Measurements from ENCODE around the gene APBB2. TPM values are rescaled to one million over a fixed set of nuclear protein-coding genes. Genes with fewer than 3 reads are reported as not detected.

Gene APBB2
- total and polyA plus RNA-seq, 2 donors (not counting 1 experiment from before 2014, with no cell fraction given) = 4.4 to 15.8 TPM

DNA sequence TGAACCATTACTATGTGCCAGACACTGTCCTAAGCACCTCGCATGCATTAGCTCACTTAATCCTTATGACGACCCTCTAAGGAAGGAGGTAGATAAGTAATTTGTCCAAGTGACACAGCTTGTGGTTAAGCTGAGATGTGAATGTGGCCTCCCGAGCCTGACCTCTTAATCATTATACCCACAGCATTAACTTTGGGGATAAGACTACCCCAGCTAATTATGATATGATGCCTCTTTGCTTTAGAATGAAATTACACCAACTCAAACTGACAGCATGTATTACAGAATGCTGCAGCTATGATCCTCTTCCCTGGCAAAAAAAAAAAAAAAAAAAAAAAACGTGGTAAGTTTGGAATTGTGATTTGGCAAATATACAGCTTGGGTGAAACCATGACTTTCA is 53.5 kb downstream of the APBB2 start:
- Histone ChIP-seq H3K4me3 (ENCODE audit: control extremely low read depth in 1 of 5, extremely low read depth in 1 of 5, insufficient read depth in 1 of 5, low read depth in 2 of 5, low read length in 4 of 5) (no peak overlapping the region), H3K79me2 (ENCODE audit: control insufficient read depth, insufficient read depth, low read length) (no peaks in the 10 kb centered on the region), H3K9me3 (ENCODE audit: control extremely low read depth in 1 of 3, control insufficient read depth in 2 of 3, insufficient read depth in 1 of 3, low read length in 2 of 3) (no peaks in the 10 kb centered on the region), H2AFZ (ENCODE audit: insufficient read depth, low read depth, low read length, poor library complexity, severe bottlenecking) (no peak overlapping the region), H3K9ac (ENCODE audit: low read length) (no peak overlapping the region), H3K4me2 (replicated peaks; ENCODE audit: low read depth, low read length, poor library complexity, severe bottlenecking) (no peak overlapping the region), H3K27me3 (replicated peaks in 1 of 4; ENCODE audit: control extremely low read depth in 1 of 4, control insufficient read depth in 3 of 4, insufficient read depth in 4 of 4, low read length in 3 of 4) (no peaks in the 10 kb centered on the region), H3K36me3 (replicated peaks in 1 of 2; ENCODE audit: control extremely low read depth in 1 of 2, control insufficient read depth in 1 of 2, extremely low read depth in 1 of 2, insufficient read depth in 2 of 2, low read length in 1 of 2) (no peaks in the 10 kb centered on the region), H3K4me1 (ENCODE audit: control insufficient read depth in 2 of 2, insufficient read depth in 2 of 2, low read length in 2 of 2) (no peaks in the 10 kb centered on the region), H3K27ac (ENCODE audit: low read length in 2 of 2) (no peak overlapping the region), H4K20me1 (ENCODE audit: control insufficient read depth, insufficient read depth, low read length, poor library complexity, severe bottlenecking) (no peaks in the 10 kb centered on the region)
- no peak for ATAC-seq (ENCODE audit: low read depth)
- no CpG with 5 or more reads among the region's 4 CpGs for WGBS (ENCODE audit: insufficient coverage)
- TF ChIP-seq, protein P1, sequence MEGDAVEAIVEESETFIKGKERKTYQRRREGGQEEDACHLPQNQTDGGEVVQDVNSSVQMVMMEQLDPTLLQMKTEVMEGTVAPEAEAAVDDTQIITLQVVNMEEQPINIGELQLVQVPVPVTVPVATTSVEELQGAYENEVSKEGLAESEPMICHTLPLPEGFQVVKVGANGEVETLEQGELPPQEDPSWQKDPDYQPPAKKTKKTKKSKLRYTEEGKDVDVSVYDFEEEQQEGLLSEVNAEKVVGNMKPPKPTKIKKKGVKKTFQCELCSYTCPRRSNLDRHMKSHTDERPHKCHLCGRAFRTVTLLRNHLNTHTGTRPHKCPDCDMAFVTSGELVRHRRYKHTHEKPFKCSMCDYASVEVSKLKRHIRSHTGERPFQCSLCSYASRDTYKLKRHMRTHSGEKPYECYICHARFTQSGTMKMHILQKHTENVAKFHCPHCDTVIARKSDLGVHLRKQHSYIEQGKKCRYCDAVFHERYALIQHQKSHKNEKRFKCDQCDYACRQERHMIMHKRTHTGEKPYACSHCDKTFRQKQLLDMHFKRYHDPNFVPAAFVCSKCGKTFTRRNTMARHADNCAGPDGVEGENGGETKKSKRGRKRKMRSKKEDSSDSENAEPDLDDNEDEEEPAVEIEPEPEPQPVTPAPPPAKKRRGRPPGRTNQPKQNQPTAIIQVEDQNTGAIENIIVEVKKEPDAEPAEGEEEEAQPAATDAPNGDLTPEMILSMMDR (IDR thresholded peaks at IDR 0.05) = no peak
- no peak for TF ChIP-seq EZH2 (IDR thresholded peaks at IDR 0.05; ENCODE audit: borderline replicate concordance, insufficient read depth, low read depth, low read length, poor library complexity, severe bottlenecking)
- H3K27me3 Mint-ChIP-seq = peaks cover 8% of the 10 kb centered on the region
- DNase-seq = no peak
- no peak overlapping the region for H3K4me3 Mint-ChIP-seq
- ChIA-PET POLR2A (no interaction called here), CTCF (no interaction called here)
- H3K9me3 Mint-ChIP-seq (ENCODE audit: insufficient read depth) = no peaks in the 10 kb centered on the region
- intact Hi-C loops (cut with micrococcal nuclease) = no loop called here
- H3K27ac Mint-ChIP-seq = no peak overlapping the region
- H3K4me1 Mint-ChIP-seq = no peaks in the 10 kb centered on the region

DNA sequence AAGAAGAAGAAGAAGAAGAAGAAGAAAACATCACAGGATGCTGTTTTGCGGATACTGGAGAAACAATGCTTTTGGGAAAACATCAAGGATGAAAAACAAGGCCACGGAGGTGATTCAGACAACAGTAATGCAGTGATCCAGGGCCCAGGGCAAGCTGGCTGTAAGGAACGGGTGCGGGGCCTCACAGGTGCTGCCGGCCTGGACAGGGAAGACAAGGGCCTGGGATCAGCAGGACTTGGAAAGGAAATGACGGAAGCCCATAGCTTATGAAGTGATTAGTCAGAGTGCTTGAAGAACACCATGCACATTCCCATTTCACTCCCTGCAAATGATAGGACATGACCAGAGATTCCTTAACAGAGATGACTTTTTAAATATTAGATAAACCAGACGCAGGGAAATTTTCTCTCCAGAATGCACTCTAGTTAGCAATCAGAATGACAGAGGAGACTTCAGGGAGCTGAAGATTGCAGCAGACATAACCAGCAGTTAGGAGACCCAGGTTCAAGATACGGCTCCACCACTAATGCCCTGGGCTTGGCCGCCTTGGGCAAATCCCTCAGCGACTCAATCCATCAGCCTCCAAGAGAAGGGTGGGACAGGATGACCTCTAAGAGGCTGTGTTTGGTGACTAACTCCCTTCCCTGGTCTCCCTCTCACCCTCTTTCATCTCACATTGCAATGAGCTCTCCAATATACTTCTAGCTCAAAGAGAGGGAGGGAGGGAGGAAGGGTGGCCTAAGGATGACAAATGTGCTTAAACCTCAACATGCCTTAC is 54.1 kb downstream of the APBB2 start:
- CTCF ChIA-PET = no interaction called here
- no peak overlapping the region for H3K4me3 Mint-ChIP-seq
- no peaks in the 10 kb centered on the region for H3K27me3 ChIP-seq (replicated peaks in 1 of 4; ENCODE audit: control extremely low read depth in 1 of 4, control insufficient read depth in 3 of 4, insufficient read depth in 4 of 4, low read length in 3 of 4)

More for the DNA sequence above, 54.1 kb downstream of the APBB2 start:
- Histone ChIP-seq H3K9ac (ENCODE audit: low read length) (no peak overlapping the region), H3K4me1 (ENCODE audit: control insufficient read depth in 2 of 2, insufficient read depth in 2 of 2, low read length in 2 of 2) (no peaks in the 10 kb centered on the region), H3K27ac (ENCODE audit: low read length in 2 of 2) (no peak overlapping the region), H4K20me1 (ENCODE audit: control insufficient read depth, insufficient read depth, low read length, poor library complexity, severe bottlenecking) (no peaks in the 10 kb centered on the region), H3K79me2 (ENCODE audit: control insufficient read depth, insufficient read depth, low read length) (no peaks in the 10 kb centered on the region), H2AFZ (ENCODE audit: insufficient read depth, low read depth, low read length, poor library complexity, severe bottlenecking) (no peak overlapping the region), H3K9me3 (ENCODE audit: control extremely low read depth in 1 of 3, control insufficient read depth in 2 of 3, insufficient read depth in 1 of 3, low read length in 2 of 3) (no peaks in the 10 kb centered on the region), H3K4me2 (replicated peaks; ENCODE audit: low read depth, low read length, poor library complexity, severe bottlenecking) (no peak overlapping the region), H3K36me3 (replicated peaks in 1 of 2; ENCODE audit: control extremely low read depth in 1 of 2, control insufficient read depth in 1 of 2, extremely low read depth in 1 of 2, insufficient read depth in 2 of 2, low read length in 1 of 2) (no peaks in the 10 kb centered on the region), H3K4me3 (ENCODE audit: control extremely low read depth in 1 of 5, extremely low read depth in 1 of 5, insufficient read depth in 1 of 5, low read depth in 2 of 5, low read length in 4 of 5) (no peak overlapping the region)
- 94% methylated on average over 5 of the region's 10 CpGs for WGBS (ENCODE audit: insufficient coverage)
- POLR2A ChIA-PET = no interaction called here
- Mint-ChIP-seq H3K27ac (no peak overlapping the region), H3K27me3 (peaks cover 4% of the 10 kb centered on the region), H3K9me3 (ENCODE audit: insufficient read depth) (no peaks in the 10 kb centered on the region), H3K4me1 (no peaks in the 10 kb centered on the region)
- intact Hi-C loops (cut with micrococcal nuclease) = no loop called here
- DNase-seq (no peak), ATAC-seq (ENCODE audit: low read depth) (no peak)
- TF ChIP-seq, protein P1 (IDR thresholded peaks at IDR 0.05) = no peak
- no peak for TF ChIP-seq EZH2 (IDR thresholded peaks at IDR 0.05; ENCODE audit: borderline replicate concordance, insufficient read depth, low read depth, low read length, poor library complexity, severe bottlenecking)
